ENCODE measurements around the gene RNF144A. TPM values are rescaled to one million over a fixed set of nuclear protein-coding genes. Genes with fewer than 3 reads are reported as not detected.

The RNF144A gene
- total RNA-seq, 1 experiment from 2014 or later: 10.6 TPM

DNA sequence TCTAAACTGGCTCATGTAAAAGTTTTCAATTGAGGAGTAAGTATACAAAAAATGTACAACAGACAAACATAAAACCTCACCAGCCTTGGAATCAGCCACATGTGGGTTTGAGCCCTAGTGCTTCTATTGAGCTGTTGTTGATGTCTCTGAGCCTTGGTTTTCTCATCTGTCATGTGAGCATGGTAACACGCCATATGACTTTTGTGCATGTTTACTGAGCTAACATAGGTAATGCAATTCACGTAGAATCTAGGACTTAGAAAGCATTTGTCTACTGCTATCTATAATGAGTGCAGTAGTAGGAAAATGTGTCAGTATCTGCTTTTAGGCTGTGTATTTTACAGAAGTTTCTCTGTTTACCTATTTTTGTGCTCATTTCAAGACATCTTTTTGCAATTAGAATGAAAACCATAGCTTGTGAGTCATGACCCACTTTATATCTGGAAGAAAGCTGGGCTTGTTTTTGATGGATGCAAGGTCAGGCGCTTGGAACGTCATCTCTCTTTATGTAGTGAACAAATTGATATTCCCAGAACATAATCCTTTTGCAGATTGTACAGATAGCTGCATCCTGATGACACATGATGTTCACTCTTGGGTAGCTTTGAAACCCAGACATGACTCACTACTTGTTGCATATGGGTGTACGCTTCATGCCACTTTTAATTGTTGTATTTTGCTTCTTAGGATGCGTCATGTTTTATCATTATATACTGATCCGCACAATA, 94.3 kb downstream of the RNF144A start:
- no peak for DNase-seq
- Histone ChIP-seq H3K79me2 (ENCODE audit: insufficient read depth, low read length) (no peaks in the 10 kb centered on the region), H4K20me1 (ENCODE audit: control insufficient read depth, insufficient read depth, insufficient read length) (no peaks in the 10 kb centered on the region), H2AK5ac (ENCODE audit: insufficient read length, low read length) (no peak overlapping the region), H3K9ac (ENCODE audit: extremely low read depth, insufficient read length, low read length) (no peak overlapping the region), H2BK15ac (ENCODE audit: low read depth, low read length) (no peak overlapping the region), H2BK5ac (ENCODE audit: insufficient read length, low read length) (no peak overlapping the region), H3K27ac (ENCODE audit: insufficient read length, low read depth, low read length) (no peak overlapping the region), H2BK120ac (ENCODE audit: low read depth, low read length, poor library complexity, severe bottlenecking) (no peak overlapping the region), H3K18ac (ENCODE audit: insufficient read length, low read depth, low read length) (no peak overlapping the region), H3K4me2 (ENCODE audit: insufficient read depth, insufficient read length, low read length) (no peak overlapping the region), H3K23me2 (ENCODE audit: insufficient read length, low read depth, low read length, poor library complexity, severe bottlenecking) (no peaks in the 10 kb centered on the region), H3K9me3 (ENCODE audit: control insufficient read depth, low read depth, low read length) (no peaks in the 10 kb centered on the region), H3K27me3 (ENCODE audit: insufficient read depth, low read length) (no peaks in the 10 kb centered on the region), H4K91ac (ENCODE audit: insufficient read length, low read depth, low read length) (no peak overlapping the region), H3K23ac (ENCODE audit: insufficient read length, low read depth, low read length) (no peak overlapping the region), H2AFZ (ENCODE audit: low read length) (no peak overlapping the region), H3K79me1 (ENCODE audit: insufficient read depth, low read depth, low read length, poor library complexity, severe bottlenecking) (no peaks in the 10 kb centered on the region), H3K4ac (ENCODE audit: low read depth, low read length) (no peak overlapping the region), H3K14ac (ENCODE audit: insufficient read depth, low read length) (no peak overlapping the region), H4K5ac (ENCODE audit: insufficient read length, low read depth, low read length) (no peak overlapping the region), H3K4me1 (ENCODE audit: insufficient read depth, low read length) (peaks cover 3% of the 10 kb centered on the region; the same call in 1 of the 2 replicates), H3T11ph (ENCODE audit: low read length) (no peak overlapping the region), H4K8ac (replicated peaks; ENCODE audit: insufficient read length, low read depth, low read length) (no peak overlapping the region), H2BK20ac (ENCODE audit: low read depth, low read length, poor library complexity, severe bottlenecking) (no peak overlapping the region), H2BK12ac (ENCODE audit: insufficient read length, low read depth, low read length) (no peak overlapping the region), H3K56ac (ENCODE audit: insufficient read length, low read depth, low read length) (no peak overlapping the region)
- no peak overlapping the region for H3K27ac Mint-ChIP-seq
- TF ChIP-seq, protein P1, sequence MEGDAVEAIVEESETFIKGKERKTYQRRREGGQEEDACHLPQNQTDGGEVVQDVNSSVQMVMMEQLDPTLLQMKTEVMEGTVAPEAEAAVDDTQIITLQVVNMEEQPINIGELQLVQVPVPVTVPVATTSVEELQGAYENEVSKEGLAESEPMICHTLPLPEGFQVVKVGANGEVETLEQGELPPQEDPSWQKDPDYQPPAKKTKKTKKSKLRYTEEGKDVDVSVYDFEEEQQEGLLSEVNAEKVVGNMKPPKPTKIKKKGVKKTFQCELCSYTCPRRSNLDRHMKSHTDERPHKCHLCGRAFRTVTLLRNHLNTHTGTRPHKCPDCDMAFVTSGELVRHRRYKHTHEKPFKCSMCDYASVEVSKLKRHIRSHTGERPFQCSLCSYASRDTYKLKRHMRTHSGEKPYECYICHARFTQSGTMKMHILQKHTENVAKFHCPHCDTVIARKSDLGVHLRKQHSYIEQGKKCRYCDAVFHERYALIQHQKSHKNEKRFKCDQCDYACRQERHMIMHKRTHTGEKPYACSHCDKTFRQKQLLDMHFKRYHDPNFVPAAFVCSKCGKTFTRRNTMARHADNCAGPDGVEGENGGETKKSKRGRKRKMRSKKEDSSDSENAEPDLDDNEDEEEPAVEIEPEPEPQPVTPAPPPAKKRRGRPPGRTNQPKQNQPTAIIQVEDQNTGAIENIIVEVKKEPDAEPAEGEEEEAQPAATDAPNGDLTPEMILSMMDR (conservative IDR thresholded peaks at IDR 0.05): no peak
- no peaks in the 10 kb centered on the region for H3K9me3 Mint-ChIP-seq
- H3K27me3 Mint-ChIP-seq (ENCODE audit: low read depth): no peaks in the 10 kb centered on the region
- peaks cover 7 to 14% of the 10 kb centered on the region in 2 experiments for H3K4me1 Mint-ChIP-seq
- no peaks in the 10 kb centered on the region for H3K36me3 Mint-ChIP-seq (ENCODE audit: insufficient read depth in 1 of 3, low read depth in 3 of 3)
- WGBS (ENCODE audit: extremely low coverage, insufficient read length, low lambda C conversion rate): no CpG with 5 or more reads among the region's 7 CpGs
- no peak overlapping the region for H3K4me3 Mint-ChIP-seq

All from H9 (cell line).